HL-60 (cell line): ENCODE data around the gene NXPH2.

ENCODE experiments used
- CTCF ChIP-seq: IDR thresholded peaks from one replicate; pipeline ENCODE4 v1.5.1; 2011; ENCODE audit warnings: low read length, control low read depth, inconsistent platforms; ENCODE audit not compliant: insufficient read depth
- POLR2AphosphoS5 ChIP-seq: IDR thresholded peaks from 2 replicates; pipeline ENCODE4 v1.6.1; 2012; ENCODE audit warnings: low read depth
- REST ChIP-seq: IDR thresholded peaks from 2 replicates; pipeline ENCODE4 v1.6.1; 2012; ENCODE audit warnings: low read depth; ENCODE audit not compliant: insufficient replicate concordance
- SPI1 ChIP-seq: IDR thresholded peaks from 2 replicates; pipeline ENCODE4 v1.6.1; 2012; ENCODE audit warnings: low read depth, mild to moderate bottlenecking, borderline replicate concordance

- TF ChIP-seq CTCF (no peak), REST (no peak), POLR2AphosphoS5 (no peak), SPI1 (no peak)
These were observed 114.3 kb downstream of the NXPH2 start for GRCh38 chr2:138665937-138666336.
